K562 treated with DMSO at 1 percent for 4 hours (cell line): ENCODE results near the gene CT45A2. TPM values are rescaled to one million over a fixed set of nuclear protein-coding genes. Genes with fewer than 3 reads are reported as not detected.

Source experiments
- total RNA-seq: library from RNA; unstranded; fragments of 300-600 nt; gene quantifications from 2 replicates; pipeline ENCODE4 v1.2.3, GENCODE V29; 2022; ENCODE audit not compliant: insufficient read depth

Gene CT45A2, protein sequence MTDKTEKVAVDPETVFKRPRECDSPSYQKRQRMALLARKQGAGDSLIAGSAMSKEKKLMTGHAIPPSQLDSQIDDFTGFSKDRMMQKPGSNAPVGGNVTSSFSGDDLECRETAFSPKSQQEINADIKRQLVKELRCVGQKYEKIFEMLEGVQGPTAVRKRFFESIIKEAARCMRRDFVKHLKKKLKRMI
- 1.2 TPM in 1 of 2 replicates, not detected in the other for total RNA-seq

DNA sequence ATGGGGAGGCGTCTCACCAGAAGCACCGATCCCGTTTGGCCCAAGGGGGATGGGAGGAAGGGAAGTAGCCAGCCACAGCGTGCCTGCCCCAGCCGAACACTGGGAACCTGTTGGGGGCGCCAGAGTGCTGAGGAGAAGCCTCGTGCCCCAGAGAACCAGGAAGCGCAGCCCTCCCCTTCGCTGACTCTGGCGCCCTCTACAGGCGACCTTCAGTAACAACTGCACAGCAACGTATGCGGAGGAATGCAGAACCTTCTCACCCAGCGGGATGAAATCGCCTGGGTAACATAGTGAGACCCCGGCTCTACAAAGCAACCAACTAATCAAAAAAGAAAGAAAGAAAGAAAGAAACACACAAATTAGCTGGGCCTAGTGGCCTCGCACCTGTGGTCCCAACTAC, at the start of gene CT45A2:
CT45A2 (minus strand) TSS at position 101 of the 400 bp plus-strand sequence. CDS start 3,747 bp downstream, outside the sequence.

DNA sequence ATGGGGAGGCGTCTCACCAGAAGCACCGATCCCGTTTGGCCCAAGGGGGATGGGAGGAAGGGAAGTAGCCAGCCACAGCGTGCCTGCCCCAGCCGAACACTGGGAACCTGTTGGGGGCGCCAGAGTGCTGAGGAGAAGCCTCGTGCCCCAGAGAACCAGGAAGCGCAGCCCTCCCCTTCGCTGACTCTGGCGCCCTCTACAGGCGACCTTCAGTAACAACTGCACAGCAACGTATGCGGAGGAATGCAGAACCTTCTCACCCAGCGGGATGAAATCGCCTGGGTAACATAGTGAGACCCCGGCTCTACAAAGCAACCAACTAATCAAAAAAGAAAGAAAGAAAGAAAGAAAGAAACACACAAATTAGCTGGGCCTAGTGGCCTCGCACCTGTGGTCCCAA, 34.6 kb upstream of the CT45A2 start, which contains the start of gene CT45A8:
CT45A8 (minus strand) TSS at position 101 of the 400 bp plus-strand sequence. CDS start 3,755 bp downstream, outside the sequence.

DNA sequence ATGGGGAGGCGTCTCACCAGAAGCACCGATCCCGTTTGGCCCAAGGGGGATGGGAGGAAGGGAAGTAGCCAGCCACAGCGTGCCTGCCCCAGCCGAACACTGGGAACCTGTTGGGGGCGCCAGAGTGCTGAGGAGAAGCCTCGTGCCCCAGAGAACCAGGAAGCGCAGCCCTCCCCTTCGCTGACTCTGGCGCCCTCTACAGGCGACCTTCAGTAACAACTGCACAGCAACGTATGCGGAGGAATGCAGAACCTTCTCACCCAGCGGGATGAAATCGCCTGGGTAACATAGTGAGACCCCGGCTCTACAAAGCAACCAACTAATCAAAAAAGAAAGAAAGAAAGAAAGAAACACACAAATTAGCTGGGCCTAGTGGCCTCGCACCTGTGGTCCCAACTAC, 17.4 kb upstream of the CT45A2 start, which contains the start of gene CT45A7:
CT45A7 (minus strand) TSS at position 101 of the 400 bp plus-strand sequence. CDS start 3,747 bp downstream, outside the sequence.

DNA sequence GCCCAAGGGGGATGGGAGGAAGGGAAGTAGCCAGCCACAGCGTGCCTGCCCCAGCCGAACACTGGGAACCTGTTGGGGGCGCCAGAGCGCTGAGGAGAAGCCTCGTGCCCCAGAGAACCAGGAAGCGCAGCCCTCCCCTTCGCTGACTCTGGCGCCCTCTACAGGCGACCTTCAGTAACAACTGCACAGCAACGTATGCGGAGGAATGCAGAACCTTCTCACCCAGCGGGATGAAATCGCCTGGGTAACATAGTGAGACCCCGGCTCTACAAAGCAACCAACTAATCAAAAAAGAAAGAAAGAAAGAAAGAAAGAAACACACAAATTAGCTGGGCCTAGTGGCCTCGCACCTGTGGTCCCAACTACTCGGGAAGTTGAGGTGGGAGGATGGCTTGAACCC, 17.1 kb downstream of the CT45A2 start, which contains the start of gene CT45A6:
CT45A6 (minus strand) TSS at position 101 of the 400 bp plus-strand sequence. CDS start 3,794 bp downstream, outside the sequence.

DNA sequence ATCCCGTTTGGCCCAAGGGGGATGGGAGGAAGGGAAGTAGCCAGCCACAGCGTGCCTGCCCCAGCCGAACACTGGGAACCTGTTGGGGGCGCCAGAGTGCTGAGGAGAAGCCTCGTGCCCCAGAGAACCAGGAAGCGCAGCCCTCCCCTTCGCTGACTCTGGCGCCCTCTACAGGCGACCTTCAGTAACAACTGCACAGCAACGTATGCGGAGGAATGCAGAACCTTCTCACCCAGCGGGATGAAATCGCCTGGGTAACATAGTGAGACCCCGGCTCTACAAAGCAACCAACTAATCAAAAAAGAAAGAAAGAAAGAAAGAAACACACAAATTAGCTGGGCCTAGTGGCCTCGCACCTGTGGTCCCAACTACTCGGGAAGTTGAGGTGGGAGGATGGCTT, 34.4 kb downstream of the CT45A2 start, which contains the start of gene CT45A5:
CT45A5 (minus strand) TSS at position 101 of the 400 bp plus-strand sequence. CDS start 3,774 bp downstream, outside the sequence.

DNA sequence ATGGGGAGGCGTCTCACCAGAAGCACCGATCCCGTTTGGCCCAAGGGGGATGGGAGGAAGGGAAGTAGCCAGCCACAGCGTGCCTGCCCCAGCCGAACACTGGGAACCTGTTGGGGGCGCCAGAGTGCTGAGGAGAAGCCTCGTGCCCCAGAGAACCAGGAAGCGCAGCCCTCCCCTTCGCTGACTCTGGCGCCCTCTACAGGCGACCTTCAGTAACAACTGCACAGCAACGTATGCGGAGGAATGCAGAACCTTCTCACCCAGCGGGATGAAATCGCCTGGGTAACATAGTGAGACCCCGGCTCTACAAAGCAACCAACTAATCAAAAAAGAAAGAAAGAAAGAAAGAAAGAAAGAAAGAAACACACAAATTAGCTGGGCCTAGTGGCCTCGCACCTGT, 51.7 kb downstream of the CT45A2 start, which contains the start of gene CT45A3:
CT45A3 (minus strand) TSS at position 101 of the 400 bp plus-strand sequence. CDS start 3,747 bp downstream, outside the sequence.

Other genes with a start within 250 kb of the CT45A2 start
- gene CT45A1, start 106.4 kb downstream of the CT45A2 start, total RNA-seq: 1.6 TPM in 1 of 2 replicates, not detected in the other
- not detected in 2 replicates for gene CT45A3, start 51.8 kb downstream of the CT45A2 start, total RNA-seq
- gene CT45A5, start 34.5 kb downstream of the CT45A2 start, total RNA-seq: not detected in 2 replicates
- not detected in 2 replicates for gene CT45A6, start 17.2 kb downstream of the CT45A2 start, total RNA-seq
- not detected in 2 replicates for gene CT45A7, start 17.3 kb upstream of the CT45A2 start, total RNA-seq
- gene CT45A8, start 34.5 kb upstream of the CT45A2 start, total RNA-seq: not detected in 2 replicates
- not detected in 2 replicates for gene CT45A9, start 51.8 kb upstream of the CT45A2 start, total RNA-seq
- 11.6 and 12.5 TPM in 2 replicates for gene CT45A10, start 73.4 kb upstream of the CT45A2 start, total RNA-seq
- 15.2 and 15.9 TPM in 2 replicates for gene SAGE1, start 73.7 kb upstream of the CT45A2 start, total RNA-seq
- gene MMGT1, start 154.0 kb upstream of the CT45A2 start, total RNA-seq: 13.4 and 13.8 TPM in 2 replicates
- 6.3 and 7.3 TPM in 2 replicates for gene SLC9A6, start 165.4 kb upstream of the CT45A2 start, total RNA-seq